Thyroid gland (tissue), 4 donors: ENCODE data around the gene MYO1E. TPM values are rescaled to one million over a fixed set of nuclear protein-coding genes. Genes with fewer than 3 reads are reported as not detected.
"Not testable (repeated sequence)": the region's sequence is repeated elsewhere in the genome, so short reads cannot be mapped to it uniquely, and the experiment has no call there.

Experiments
- DNase-seq, 2 donors: peaks; one replicate each; pipeline ENCODE4 v3.0.0-alpha.2; 2019
- H3K27ac ChIP-seq, 3 donors: fragments of 200-600 bp; sonication (generic); 1 replicate in 2 of 3; 2 replicates in 1 of 3; pipeline ENCODE4 v1.5.1; 2016 to 2019; ENCODE audit warnings: mild to moderate bottlenecking in 1 of 3, moderate library complexity in 1 of 3
- H3K27me3 ChIP-seq: fragments of 200-600 bp; sonication (generic); one replicate; pipeline ENCODE4 v1.5.1; 2019
- H3K36me3 ChIP-seq, 2 donors: fragments of 200-600 bp; sonication (generic); one replicate each; pipeline ENCODE4 v1.5.1; 2016 to 2019
- H3K4me1 ChIP-seq, 2 donors: fragments of 200-600 bp; sonication (generic); one replicate each; pipeline ENCODE4 v1.5.1; 2017 to 2019
- H3K4me3 ChIP-seq, 3 donors: fragments of 200-600 bp; sonication (generic); replicated peaks in 1 of 3; 1 replicate in 2 of 3; 2 replicates in 1 of 3; pipeline ENCODE4 v1.5.1; 2016; ENCODE audit warnings: mild to moderate bottlenecking in 1 of 3
- H3K9me3 ChIP-seq: fragments of 200-600 bp; sonication (generic); one replicate; pipeline ENCODE4 v1.5.1; 2017
- CTCF ChIP-seq, 6 experiments: fragments of 200-600 bp in 3 of 6; fragments of 450-650 bp in 3 of 6; sonication (generic) in 3 of 6; IDR thresholded peaks; one replicate each; pipeline ENCODE4 v1.5.1; 2016 to 2019; ENCODE audit warnings: antibody characterized with exemption in 6 of 6, mild to moderate bottlenecking in 2 of 6, inconsistent platforms in 1 of 6, moderate library complexity in 1 of 6
- POLR2A ChIP-seq, 2 donors: fragments of 450-650 bp; IDR thresholded peaks; one replicate each; pipeline ENCODE4 v1.6.1; 2017; ENCODE audit warnings: antibody characterized with exemption in 2 of 2, mild to moderate bottlenecking in 2 of 2, moderate library complexity in 1 of 2
- WGBS, 2 donors: methylation state at CpG; one replicate each; pipeline ENCODE4 v1.1.5; 2017; 5-methylcytosine and 5-hydroxymethylcytosine counted together
- intact Hi-C: fragments of 100-400 bp; cut with DNase I; formaldehyde crosslinking; loops from one replicate; pipeline ENCODE4 v1.15.1; 2023
- total RNA-seq, 4 donors: library from RNA; depleted of rRNA; stranded (reverse); fragments of >200 nt; gene quantifications; one replicate each; pipeline ENCODE4 v1.2.3, GENCODE V29; 2016

Gene MYO1E
- total RNA-seq, 4 donors from 2014 or later, result 19.5 to 56.6 (median 34.6) TPM

DNA sequence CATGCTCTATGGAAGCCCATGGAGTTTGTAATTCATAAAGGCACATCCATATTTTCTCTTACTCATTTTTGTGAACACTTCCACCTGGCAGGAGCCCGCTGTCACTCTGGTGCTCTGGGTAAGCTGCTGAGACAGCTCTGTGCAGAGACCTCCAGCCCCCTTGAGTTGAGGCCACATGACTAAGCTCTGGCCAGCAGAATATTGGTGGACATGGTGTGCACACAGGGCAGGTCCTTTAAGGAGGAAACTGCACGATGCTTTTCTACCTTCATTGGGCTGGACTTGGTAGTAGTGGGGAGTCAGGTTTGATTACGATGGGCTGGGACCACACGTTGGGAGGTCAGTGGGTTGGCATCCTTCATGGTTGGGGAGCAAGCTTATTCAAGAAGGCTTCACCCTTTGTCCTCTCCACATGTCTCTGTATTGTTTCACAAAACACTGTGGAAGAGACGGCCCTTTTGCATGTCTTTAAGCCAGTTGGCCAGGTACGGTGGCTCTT lies 238.7 kb downstream of the MYO1E start:
- Histone ChIP-seq H3K9me3 (no peaks in the 10 kb centered on the region), H3K4me1 (no peaks in the 10 kb centered on the region), H3K4me3 (no peak overlapping the region), H3K36me3 (peaks cover 11 to 18% of the 10 kb centered on the region in 2 donors), H3K27me3 (no peaks in the 10 kb centered on the region), H3K27ac (no peak overlapping the region)
- 93 to 97% methylated on average over 6 of the region's 6 CpGs for WGBS, 2 donors
- intact Hi-C loops, result no loop called here
- no peak for DNase-seq
- no peak for TF ChIP-seq POLR2A (IDR thresholded peaks at IDR 0.05)

GRCh38 chr15:59131969-59132562 lies 240.6 kb downstream of the MYO1E start:
- Histone ChIP-seq H3K27me3 (no peaks in the 10 kb centered on the region), H3K27ac (no peak overlapping the region), H3K9me3 (no peaks in the 10 kb centered on the region), H3K4me1 (no peaks in the 10 kb centered on the region), H3K4me3 (no peak overlapping the region), H3K36me3 (peaks cover 11 to 15% of the 10 kb centered on the region in 2 donors)
- whole genome bisulfite sequencing, 2 donors, result 87 to 93% methylated on average over 3 of the region's 3 CpGs
- TF ChIP-seq CTCF (IDR thresholded peaks at IDR 0.05) (no peak), POLR2A (IDR thresholded peaks at IDR 0.05) (no peak)
- intact Hi-C loops, result no loop called here
- DNase-seq, result no peak

DNA sequence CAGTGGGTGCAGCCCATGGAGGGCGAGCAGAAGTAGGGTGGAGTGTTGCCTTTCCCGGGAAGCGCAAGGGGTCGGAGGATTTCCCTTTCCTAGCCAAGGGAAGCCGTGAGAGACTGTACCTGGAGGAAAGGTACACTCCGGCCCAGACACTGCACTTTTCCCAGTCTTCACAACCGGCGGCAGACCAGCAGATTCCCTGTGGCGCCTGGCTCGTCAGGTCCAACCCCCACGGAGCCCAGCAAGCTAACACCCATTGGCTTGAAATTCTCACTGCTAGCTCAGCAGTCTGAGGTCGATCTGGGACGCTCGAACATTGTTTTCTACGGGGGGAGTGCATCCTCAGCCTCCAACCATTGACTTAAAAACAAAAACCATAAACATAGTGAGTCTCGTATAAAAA lies 241.2 kb downstream of the MYO1E start:
- Histone ChIP-seq H3K4me3 (no peak overlapping the region), H3K27ac (no peak overlapping the region), H3K36me3 (peaks cover 9 to 11% of the 10 kb centered on the region in 2 donors), H3K4me1 (no peaks in the 10 kb centered on the region), H3K27me3 (no peaks in the 10 kb centered on the region), H3K9me3 (no peaks in the 10 kb centered on the region)
- intact Hi-C loops, result no loop called here
- 97 to 98% methylated on average over 10 to 16 of the region's 16 CpGs for WGBS, 2 donors
- no peak for TF ChIP-seq CTCF (IDR thresholded peaks at IDR 0.05)
- no peak for DNase-seq

DNA sequence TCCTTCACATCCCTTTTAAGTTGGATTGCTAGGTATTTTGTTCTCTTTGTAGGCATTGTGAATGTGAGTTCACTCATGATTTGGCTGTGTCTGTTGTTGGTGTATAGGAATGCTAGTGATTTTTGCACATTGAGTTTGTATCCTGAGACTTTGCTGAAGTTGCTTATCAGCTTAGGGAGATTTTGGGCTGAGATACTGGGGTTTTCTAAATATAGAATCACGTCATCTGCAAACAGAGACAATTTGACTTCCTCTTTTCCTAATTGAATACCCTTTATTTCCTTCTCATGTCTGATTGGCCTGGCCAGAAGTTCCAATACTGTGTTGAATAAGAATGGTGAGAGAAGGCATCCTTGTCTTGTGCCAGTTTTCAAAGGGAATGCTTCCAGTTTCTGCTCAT lies 245.4 kb downstream of the MYO1E start:
- H3K4me3 ChIP-seq, DNase-seq, H3K27ac ChIP-seq, H3K27me3 ChIP-seq, H3K4me1 ChIP-seq, intact Hi-C loops, H3K36me3 ChIP-seq, H3K9me3 ChIP-seq: not testable (repeated sequence)
- 82 to 92% methylated on average over 1 of the region's 1 CpG for WGBS, 2 donors

GRCh38 chr15:59125683-59126082 lies 247.0 kb downstream of the MYO1E start:
- H3K27ac ChIP-seq, H3K4me3 ChIP-seq, H3K27me3 ChIP-seq, H3K36me3 ChIP-seq, H3K9me3 ChIP-seq, DNase-seq, H3K4me1 ChIP-seq, intact Hi-C loops: not testable (repeated sequence)
- WGBS, 2 donors, result 99% methylated on average over 4 of the region's 4 CpGs

- intact Hi-C loops, result no loop called here
- Histone ChIP-seq H3K27me3 (no peaks in the 10 kb centered on the region), H3K4me3 (no peak overlapping the region), H3K36me3 (no peaks in the 10 kb centered on the region), H3K27ac (no peak overlapping the region), H3K9me3 (no peaks in the 10 kb centered on the region), H3K4me1 (no peaks in the 10 kb centered on the region)
- TF ChIP-seq CTCF (IDR thresholded peaks at IDR 0.05) (no peak), POLR2A (IDR thresholded peaks at IDR 0.05) (no peak)
- no peak for DNase-seq
- WGBS, 2 donors, result 98 to 100% methylated on average over 2 of the region's 2 CpGs
These were observed 248.4 kb downstream of the MYO1E start for GRCh38 chr15:59124261-59124660.
